Hindlimb muscle (tissue), 1 donor: ENCODE results near the gene MYH14. TPM values are rescaled to one million over a fixed set of nuclear protein-coding genes. Genes with fewer than 3 reads are reported as not detected.
A peak's percentile ranks its signal among the peaks of the same experiment; 100 is the strongest.
"Not testable (repeated sequence)": the region's sequence is repeated elsewhere in the genome, so short reads cannot be mapped to it uniquely, and the experiment has no call there.

ENCODE experiments used
- DNase-seq: peaks from one replicate; pipeline ENCODE4 v3.0.0-alpha.2; 2013
- polyA plus RNA-seq: library from polyadenylated mRNA; unstranded; fragments of 120-200 nt; gene quantifications from one replicate; pipeline ENCODE4 v1.2.1, GENCODE V29; 2013; ENCODE audit not compliant: insufficient read length

MYH14 gene
- polyA plus RNA-seq, 1 donor, result 48.6 TPM

GRCh38 chr19:50333737-50334617 is 130.6 kb downstream of the MYH14 start:
- DNase-seq, result peak; percentile 81

GRCh38 chr19:50334741-50335421 is 131.5 kb downstream of the MYH14 start:
- no peak for DNase-seq

GRCh38 chr19:50337031-50337430 is 133.6 kb downstream of the MYH14 start:
- DNase-seq, result not testable (repeated sequence)

- DNase-seq, result no peak
Observed at GRCh38 chr19:50340331-50340730, 136.9 kb downstream of the MYH14 start.

- no peak for DNase-seq
Observed at GRCh38 chr19:50341091-50341564, 137.7 kb downstream of the MYH14 start.

GRCh38 chr19:50344661-50345318 is 141.4 kb downstream of the MYH14 start:
- DNase-seq, result no peak

- DNase-seq, result not testable (repeated sequence)
Observed at GRCh38 chr19:50347089-50347581, 143.7 kb downstream of the MYH14 start.

- DNase-seq, result no peak
Observed at GRCh38 chr19:50349277-50350057, 146.0 kb downstream of the MYH14 start.

GRCh38 chr19:50352242-50352641 is 148.8 kb downstream of the MYH14 start:
- no peak for DNase-seq

GRCh38 chr19:50353487-50353880 is 150.1 kb downstream of the MYH14 start:
- DNase-seq, result not testable (repeated sequence)

GRCh38 chr19:50356691-50357177 is 153.3 kb downstream of the MYH14 start:
- no peak for DNase-seq

- DNase-seq, result peak; percentile 46
Observed at GRCh38 chr19:50357178-50358100, 154.0 kb downstream of the MYH14 start.

- DNase-seq, result peak; percentile 68
Observed at GRCh38 chr19:50358483-50359327, 155.3 kb downstream of the MYH14 start.

- no peak for DNase-seq
Observed at GRCh38 chr19:50359328-50359818, 156.0 kb downstream of the MYH14 start.

Other genes starting within 250 kb of the MYH14 start
- 0.93 TPM for gene SIGLEC11, start 242.4 kb upstream of the MYH14 start, polyA plus RNA-seq
- gene VRK3, start 178.2 kb upstream of the MYH14 start, polyA plus RNA-seq, result 17.1 TPM
- gene ZNF473, start 177.6 kb upstream of the MYH14 start, polyA plus RNA-seq, result 8.0 TPM
- gene IZUMO2, start 40.3 kb upstream of the MYH14 start, polyA plus RNA-seq, result not detected
- gene KCNC3, start 125.8 kb downstream of the MYH14 start, polyA plus RNA-seq, result 1.1 TPM
- 0.74 TPM for gene NAPSA, start 162.0 kb downstream of the MYH14 start, polyA plus RNA-seq
- 24.5 TPM for gene NR1H2, start 172.8 kb downstream of the MYH14 start, polyA plus RNA-seq
- gene POLD1, start 180.7 kb downstream of the MYH14 start, polyA plus RNA-seq, result 19.7 TPM
- 1.3 TPM for gene SPIB, start 215.3 kb downstream of the MYH14 start, polyA plus RNA-seq
- gene MYBPC2, start 229.3 kb downstream of the MYH14 start, polyA plus RNA-seq, result 287 TPM